Cardiac fibroblast (primary cell): ENCODE data around the gene COMMD9.
A peak's percentile ranks its signal among the peaks of the same experiment; 100 is the strongest.

Experiments
- DNase-seq, 2 donors: peaks; one replicate each; pipeline versions ENCODE4 v3.0.0 to v3.0.0-alpha.2; 2010; ENCODE audit warnings: low read depth in 2 of 2
- H3K4me3 ChIP-seq, 2 donors: replicated peaks in 1 of 2; 1 replicate in 1 of 2; 2 replicates in 1 of 2; pipeline ENCODE4 v1.5.1; 2011; ENCODE audit warnings: low read depth in 2 of 2, low read length in 2 of 2, mild to moderate bottlenecking in 2 of 2, moderate library complexity in 1 of 2
- CTCF ChIP-seq: IDR thresholded peaks from one replicate; pipeline ENCODE4 v1.5.1; 2011; ENCODE audit warnings: low read depth, mild to moderate bottlenecking, low read length, inconsistent platforms

The COMMD9 gene

GRCh38 chr11:36228689-36229088 lies 60.5 kb downstream of the COMMD9 start:
- no peak overlapping the region for H3K4me3 ChIP-seq
- TF ChIP-seq CTCF: no peak
- no peak for DNase-seq

DNA sequence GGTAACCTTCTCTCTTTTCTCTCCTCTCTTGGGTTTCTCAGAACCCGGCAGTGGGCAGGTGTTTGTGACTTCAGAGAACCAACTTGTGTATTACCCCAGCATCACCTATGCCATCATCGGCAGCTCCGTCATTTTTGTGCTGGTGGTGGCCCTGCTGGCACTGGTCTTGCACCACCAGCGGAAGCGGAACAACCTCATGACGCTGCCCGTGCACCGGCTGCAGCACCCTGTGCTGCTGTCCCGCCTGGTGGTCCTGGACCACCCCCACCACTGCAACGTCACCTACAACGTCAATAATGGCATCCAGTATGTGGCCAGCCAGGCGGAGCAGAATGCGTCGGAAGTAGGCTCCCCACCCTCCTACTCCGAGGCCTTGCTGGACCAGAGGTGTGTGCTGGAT lies 62.2 kb downstream of the COMMD9 start:
- DNase-seq: no peak
- no peak for TF ChIP-seq CTCF
- no peak overlapping the region for H3K4me3 ChIP-seq

- DNase-seq: no peak
- no peak overlapping the region for H3K4me3 ChIP-seq
- no peak for TF ChIP-seq CTCF
Observed at GRCh38 chr11:36224209-36224882, 64.9 kb downstream of the COMMD9 start.

DNA sequence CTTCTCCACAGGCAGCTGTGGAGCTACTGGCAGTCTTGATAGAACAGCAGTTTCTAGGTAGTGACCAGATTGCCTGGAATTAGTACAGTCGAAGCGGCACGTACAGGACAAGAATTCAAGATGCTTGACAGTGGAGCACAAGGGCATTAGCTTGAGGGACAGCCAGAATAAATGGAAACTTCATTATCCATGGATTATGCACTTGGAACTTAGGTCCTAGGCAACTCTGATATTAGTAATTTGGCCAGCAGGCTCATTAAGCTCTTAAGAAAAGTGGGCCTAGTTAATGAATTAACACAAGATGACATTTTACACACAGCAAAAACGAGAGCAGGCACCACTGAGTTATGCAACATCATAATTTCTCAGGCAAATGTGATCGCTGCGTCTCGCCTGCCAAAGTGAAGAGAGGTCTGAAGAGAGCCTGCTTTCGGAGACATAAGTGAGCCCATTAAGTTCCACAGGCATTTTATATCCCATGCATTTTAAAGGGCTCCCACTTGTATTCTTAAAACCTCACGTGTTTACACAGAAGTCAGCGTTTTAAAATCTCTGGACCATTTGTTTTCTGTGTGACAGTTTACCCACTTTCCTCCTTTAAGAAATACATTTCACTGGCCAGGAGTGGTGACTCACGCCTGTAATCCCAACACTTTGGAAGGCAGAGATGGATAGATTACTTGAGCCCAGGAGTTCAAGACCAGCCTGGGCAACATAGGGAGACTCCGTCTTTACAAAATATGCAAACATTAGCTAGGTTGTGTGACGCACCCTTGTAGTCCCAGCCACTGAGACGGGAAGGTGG lies 66.2 kb downstream of the COMMD9 start:
- no peak overlapping the region for H3K4me3 ChIP-seq
- DNase-seq: peak in 1 of 2 donors; percentile 20
- TF ChIP-seq CTCF: no peak
